WTC11 (cell line): ENCODE results near the gene MYH16. TPM values are rescaled to one million over a fixed set of nuclear protein-coding genes. Genes with fewer than 3 reads are reported as not detected.

Experiments
- ATAC-seq: fragments of 200-7000 bp; cut with Tn5 transposase; 2 replicates; pipeline ENCODE4 v1.10.0; 2021; ENCODE audit warnings: mild to moderate bottlenecking, moderate library complexity
- CTCF ChIA-PET: fragments of 300-600 bp; sonication (Branson Sonifier 250); formaldehyde crosslinking; loops from one replicate; lab custom pipeline; 2021; ENCODE audit warnings: antibody characterized with exemption; lab: Charles Lee
- POLR2A ChIA-PET: fragments of 350-600 bp; sonication (Branson Sonifier 250); formaldehyde crosslinking; loops from one replicate; lab custom pipeline; 2021; ENCODE audit warnings: antibody characterized with exemption; lab: Charles Lee
- DNase-seq: peaks from one replicate; pipeline ENCODE4 v3.0.0; 2021; ENCODE audit warnings: low spot score
- H3K27ac Mint-ChIP-seq: 2 replicates; pipeline ENCODE4 v1.8.0; 2021; ENCODE audit warnings: mixed read lengths
- H3K27me3 Mint-ChIP-seq: 2 replicates; pipeline ENCODE4 v1.8.0; 2021; ENCODE audit warnings: low read depth, mild to moderate bottlenecking, moderate library complexity, mixed read lengths
- H3K36me3 Mint-ChIP-seq: 2 replicates; pipeline ENCODE4 v1.8.0; 2021; ENCODE audit warnings: mixed read lengths
- H3K4me1 Mint-ChIP-seq: 2 replicates; pipeline ENCODE4 v1.8.0; 2022; ENCODE audit warnings: mixed read lengths
- H3K4me3 Mint-ChIP-seq: 2 replicates; pipeline ENCODE4 v1.8.0; 2021; ENCODE audit warnings: mild to moderate bottlenecking, moderate library complexity, mixed read lengths
- H3K9me3 Mint-ChIP-seq: 2 replicates; pipeline ENCODE4 v1.8.0; 2021; ENCODE audit warnings: mixed read lengths
- CBFB ChIP-seq: sonication (generic); formaldehyde crosslinking; IDR thresholded peaks from 2 replicates; pipeline ENCODE4 v1.8.1; 2022; ENCODE audit warnings: mild to moderate bottlenecking, low read depth, missing genetic modification reagents
- CREB1 ChIP-seq: sonication (generic); formaldehyde crosslinking; IDR thresholded peaks from 2 replicates; pipeline ENCODE4 v1.8.0; 2023; ENCODE audit warnings: mild to moderate bottlenecking, missing genetic modification reagents
- EMX1 ChIP-seq: fragments of 250-450 bp; sonication (Bioruptor Pico); IDR thresholded peaks from 2 replicates; pipeline ENCODE4 v1.8.0; 2021; ENCODE audit warnings: mild to moderate bottlenecking
- FOXK1 ChIP-seq: sonication (generic); formaldehyde crosslinking; IDR thresholded peaks from 2 replicates; pipeline ENCODE4 v1.8.0; 2022; ENCODE audit warnings: mild to moderate bottlenecking, moderate library complexity, missing genetic modification reagents
- KAT7 ChIP-seq: sonication (generic); formaldehyde crosslinking; IDR thresholded peaks from 2 replicates; pipeline ENCODE4 v1.8.1; 2023; ENCODE audit warnings: missing genetic modification reagents, mild to moderate bottlenecking, borderline replicate concordance
- MYBL2 ChIP-seq: sonication (generic); formaldehyde crosslinking; IDR thresholded peaks from 2 replicates; pipeline ENCODE4 v1.8.1; 2023; ENCODE audit warnings: mild to moderate bottlenecking, moderate library complexity, missing genetic modification reagents
- NFE2L1 ChIP-seq: sonication (generic); formaldehyde crosslinking; IDR thresholded peaks from 2 replicates; pipeline ENCODE4 v1.8.1; 2023; ENCODE audit warnings: missing genetic modification reagents
- OVOL2 ChIP-seq: fragments of 250-450 bp; sonication (Bioruptor Pico); IDR thresholded peaks from 2 replicates; pipeline ENCODE4 v1.9.0; 2021; ENCODE audit warnings: mild to moderate bottlenecking, borderline replicate concordance
- RELA ChIP-seq: sonication (generic); formaldehyde crosslinking; IDR thresholded peaks from 2 replicates; pipeline ENCODE4 v1.8.1; 2022; ENCODE audit warnings: missing genetic modification reagents, mild to moderate bottlenecking, borderline replicate concordance
- SMAD4 ChIP-seq: sonication (generic); formaldehyde crosslinking; IDR thresholded peaks from 2 replicates; pipeline ENCODE4 v1.8.0; 2022; ENCODE audit warnings: mild to moderate bottlenecking, missing genetic modification reagents
- SP1 ChIP-seq: sonication (generic); formaldehyde crosslinking; conservative IDR thresholded peaks from 2 replicates; pipeline ENCODE4 v1.8.1; 2022; ENCODE audit warnings: missing genetic modification reagents
- ZNF138 ChIP-seq: sonication (generic); formaldehyde crosslinking; conservative IDR thresholded peaks from 2 replicates; pipeline ENCODE4 v1.8.1; 2022; ENCODE audit warnings: mild to moderate bottlenecking, moderate library complexity, missing genetic modification reagents
- ZNF219 ChIP-seq: sonication (generic); formaldehyde crosslinking; IDR thresholded peaks from 2 replicates; pipeline ENCODE4 v1.8.0; 2023; ENCODE audit warnings: missing genetic modification reagents, mild to moderate bottlenecking, borderline replicate concordance
- ZNF416 ChIP-seq: fragments of 250-450 bp; sonication (Bioruptor Pico); IDR thresholded peaks from 2 replicates; pipeline ENCODE4 v1.9.0; 2021; ENCODE audit warnings: mild to moderate bottlenecking, inconsistent platforms
- total RNA-seq: library from RNA; stranded (reverse); gene quantifications from 3 replicates; pipeline ENCODE4 v1.2.3, GENCODE V29; 2021
- TF ChIP-seq, protein P1 (sequence below): sonication (generic); formaldehyde crosslinking; IDR thresholded peaks from 2 replicates; pipeline ENCODE4 v1.8.1; 2023; ENCODE audit warnings: mild to moderate bottlenecking, missing genetic modification reagents
- TF ChIP-seq, protein P2 (sequence below): fragments of 200-600 bp; IDR thresholded peaks from 2 replicates; pipeline ENCODE4 v1.8.0; 2022; ENCODE audit warnings: antibody characterized with exemption
- TF ChIP-seq, protein P3 (sequence below): sonication (generic); formaldehyde crosslinking; IDR thresholded peaks from 2 replicates; pipeline ENCODE4 v1.8.0; 2022; ENCODE audit warnings: mild to moderate bottlenecking, missing genetic modification reagents
- TF ChIP-seq, protein P4 (sequence below): sonication (generic); formaldehyde crosslinking; IDR thresholded peaks from 2 replicates; pipeline ENCODE4 v1.8.0; 2023; ENCODE audit warnings: missing genetic modification reagents
- TF ChIP-seq, protein P5 (sequence below): sonication (generic); formaldehyde crosslinking; IDR thresholded peaks from 2 replicates; pipeline ENCODE4 v1.8.1; 2023; ENCODE audit warnings: mild to moderate bottlenecking, missing genetic modification reagents, moderate library complexity
- TF ChIP-seq, protein P6 (sequence below): sonication (generic); formaldehyde crosslinking; conservative IDR thresholded peaks from 2 replicates; pipeline ENCODE4 v1.8.1; 2022; ENCODE audit warnings: mild to moderate bottlenecking, missing genetic modification reagents
- TF ChIP-seq, protein P7 (sequence below): sonication (generic); formaldehyde crosslinking; IDR thresholded peaks from 2 replicates; pipeline ENCODE4 v1.8.0; 2022; ENCODE audit warnings: missing genetic modification reagents
- TF ChIP-seq, protein P8 (sequence below): sonication (generic); formaldehyde crosslinking; IDR thresholded peaks from 2 replicates; pipeline ENCODE4 v1.8.1; 2022; ENCODE audit warnings: low read depth, mild to moderate bottlenecking, moderate library complexity, missing genetic modification reagents, borderline replicate concordance

The MYH16 gene
- total RNA-seq, 1 experiment from 2014 or later = not detected

DNA sequence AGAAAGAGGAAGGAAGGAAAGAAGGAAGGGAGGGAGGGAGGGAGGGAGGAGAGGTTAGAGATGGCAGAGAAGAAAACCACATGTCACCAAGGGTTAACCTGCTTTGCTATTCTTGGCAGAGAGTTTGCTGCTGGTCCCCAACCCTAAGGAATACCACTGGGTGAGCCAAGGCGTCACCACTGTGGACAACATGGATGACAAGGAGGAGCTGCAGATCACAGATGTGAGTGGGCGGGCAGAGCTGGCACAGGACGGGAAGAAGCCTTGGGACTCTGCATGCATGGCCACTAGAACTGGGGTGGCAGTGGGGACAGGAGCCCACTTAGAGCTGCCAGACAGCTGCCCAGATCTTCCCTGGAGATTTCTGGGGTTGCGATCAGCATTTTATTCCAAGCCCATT, 17.2 kb upstream of the MYH16 start:
- TF ChIP-seq SMAD4 (no peak), ZNF138 (CRISPR knock-in tag) (no peak), SP1 (CRISPR knock-in tag) (no peak), EMX1 (CRISPR knock-in tag) (no peak), CREB1 (CRISPR knock-in tag) (no peak)
- TF ChIP-seq, protein P1, sequence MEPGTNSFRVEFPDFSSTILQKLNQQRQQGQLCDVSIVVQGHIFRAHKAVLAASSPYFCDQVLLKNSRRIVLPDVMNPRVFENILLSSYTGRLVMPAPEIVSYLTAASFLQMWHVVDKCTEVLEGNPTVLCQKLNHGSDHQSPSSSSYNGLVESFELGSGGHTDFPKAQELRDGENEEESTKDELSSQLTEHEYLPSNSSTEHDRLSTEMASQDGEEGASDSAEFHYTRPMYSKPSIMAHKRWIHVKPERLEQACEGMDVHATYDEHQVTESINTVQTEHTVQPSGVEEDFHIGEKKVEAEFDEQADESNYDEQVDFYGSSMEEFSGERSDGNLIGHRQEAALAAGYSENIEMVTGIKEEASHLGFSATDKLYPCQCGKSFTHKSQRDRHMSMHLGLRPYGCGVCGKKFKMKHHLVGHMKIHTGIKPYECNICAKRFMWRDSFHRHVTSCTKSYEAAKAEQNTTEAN = no peak
- TF ChIP-seq, protein P2, sequence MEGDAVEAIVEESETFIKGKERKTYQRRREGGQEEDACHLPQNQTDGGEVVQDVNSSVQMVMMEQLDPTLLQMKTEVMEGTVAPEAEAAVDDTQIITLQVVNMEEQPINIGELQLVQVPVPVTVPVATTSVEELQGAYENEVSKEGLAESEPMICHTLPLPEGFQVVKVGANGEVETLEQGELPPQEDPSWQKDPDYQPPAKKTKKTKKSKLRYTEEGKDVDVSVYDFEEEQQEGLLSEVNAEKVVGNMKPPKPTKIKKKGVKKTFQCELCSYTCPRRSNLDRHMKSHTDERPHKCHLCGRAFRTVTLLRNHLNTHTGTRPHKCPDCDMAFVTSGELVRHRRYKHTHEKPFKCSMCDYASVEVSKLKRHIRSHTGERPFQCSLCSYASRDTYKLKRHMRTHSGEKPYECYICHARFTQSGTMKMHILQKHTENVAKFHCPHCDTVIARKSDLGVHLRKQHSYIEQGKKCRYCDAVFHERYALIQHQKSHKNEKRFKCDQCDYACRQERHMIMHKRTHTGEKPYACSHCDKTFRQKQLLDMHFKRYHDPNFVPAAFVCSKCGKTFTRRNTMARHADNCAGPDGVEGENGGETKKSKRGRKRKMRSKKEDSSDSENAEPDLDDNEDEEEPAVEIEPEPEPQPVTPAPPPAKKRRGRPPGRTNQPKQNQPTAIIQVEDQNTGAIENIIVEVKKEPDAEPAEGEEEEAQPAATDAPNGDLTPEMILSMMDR = no peak
- TF ChIP-seq, protein P3, sequence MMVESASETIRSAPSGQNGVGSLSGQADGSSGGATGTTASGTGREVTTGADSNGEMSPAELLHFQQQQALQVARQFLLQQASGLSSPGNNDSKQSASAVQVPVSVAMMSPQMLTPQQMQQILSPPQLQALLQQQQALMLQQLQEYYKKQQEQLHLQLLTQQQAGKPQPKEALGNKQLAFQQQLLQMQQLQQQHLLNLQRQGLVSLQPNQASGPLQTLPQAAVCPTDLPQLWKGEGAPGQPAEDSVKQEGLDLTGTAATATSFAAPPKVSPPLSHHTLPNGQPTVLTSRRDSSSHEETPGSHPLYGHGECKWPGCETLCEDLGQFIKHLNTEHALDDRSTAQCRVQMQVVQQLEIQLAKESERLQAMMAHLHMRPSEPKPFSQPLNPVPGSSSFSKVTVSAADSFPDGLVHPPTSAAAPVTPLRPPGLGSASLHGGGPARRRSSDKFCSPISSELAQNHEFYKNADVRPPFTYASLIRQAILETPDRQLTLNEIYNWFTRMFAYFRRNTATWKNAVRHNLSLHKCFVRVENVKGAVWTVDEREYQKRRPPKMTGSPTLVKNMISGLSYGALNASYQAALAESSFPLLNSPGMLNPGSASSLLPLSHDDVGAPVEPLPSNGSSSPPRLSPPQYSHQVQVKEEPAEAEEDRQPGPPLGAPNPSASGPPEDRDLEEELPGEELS (CRISPR knock-in tag) = no peak
- TF ChIP-seq, protein P4, sequence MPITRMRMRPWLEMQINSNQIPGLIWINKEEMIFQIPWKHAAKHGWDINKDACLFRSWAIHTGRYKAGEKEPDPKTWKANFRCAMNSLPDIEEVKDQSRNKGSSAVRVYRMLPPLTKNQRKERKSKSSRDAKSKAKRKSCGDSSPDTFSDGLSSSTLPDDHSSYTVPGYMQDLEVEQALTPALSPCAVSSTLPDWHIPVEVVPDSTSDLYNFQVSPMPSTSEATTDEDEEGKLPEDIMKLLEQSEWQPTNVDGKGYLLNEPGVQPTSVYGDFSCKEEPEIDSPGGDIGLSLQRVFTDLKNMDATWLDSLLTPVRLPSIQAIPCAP (CRISPR knock-in tag) = no peak
- ATAC-seq (no peak), DNase-seq (no peak)
- Mint-ChIP-seq H3K4me3 (no peak overlapping the region), H3K36me3 (no peaks in the 10 kb centered on the region), H3K9me3 (no peaks in the 10 kb centered on the region), H3K27ac (no peak overlapping the region), H3K4me1 (peaks cover 10% of the 10 kb centered on the region), H3K27me3 (no peaks in the 10 kb centered on the region; the same call in 1 of the 2 replicates)
- ChIA-PET POLR2A (interaction anchor here (0.6 kb wide), 1 partner anchor 25 kb away, joined by 4 read pairs; no protein-coding TSS in a partner anchor), CTCF (no interaction called here)

DNA sequence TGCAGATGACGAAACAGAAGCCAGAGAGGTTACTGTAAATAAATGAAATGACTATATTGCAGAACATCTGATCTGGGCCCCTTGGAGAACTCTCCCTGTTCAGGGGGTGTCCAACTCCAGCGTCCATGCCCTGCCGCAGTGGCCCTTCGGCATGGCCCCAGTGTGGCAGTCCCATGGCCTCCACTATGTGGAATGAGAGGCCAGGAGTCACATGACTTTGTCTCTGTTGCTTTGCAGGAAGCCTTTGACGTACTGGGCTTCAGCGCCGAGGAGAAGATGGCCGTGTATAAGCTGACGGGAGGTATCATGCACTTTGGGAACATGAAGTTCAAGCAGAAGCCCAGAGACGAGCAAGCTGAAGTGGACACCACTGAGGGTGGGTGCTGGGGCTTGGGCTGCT, 15.6 kb upstream of the MYH16 start:
- no peak overlapping the region for H3K27ac Mint-ChIP-seq
- ATAC-seq (no peak), DNase-seq (no peak)
- peaks cover 7% of the 10 kb centered on the region for H3K4me1 Mint-ChIP-seq
- ChIA-PET CTCF (no interaction called here), POLR2A (no interaction called here)
- no peaks in the 10 kb centered on the region for H3K9me3 Mint-ChIP-seq
- H3K36me3 Mint-ChIP-seq = no peaks in the 10 kb centered on the region
- no peaks in the 10 kb centered on the region; the same call in 1 of the 2 replicates for H3K27me3 Mint-ChIP-seq
- H3K4me3 Mint-ChIP-seq = no peak overlapping the region
- TF ChIP-seq, protein P5, sequence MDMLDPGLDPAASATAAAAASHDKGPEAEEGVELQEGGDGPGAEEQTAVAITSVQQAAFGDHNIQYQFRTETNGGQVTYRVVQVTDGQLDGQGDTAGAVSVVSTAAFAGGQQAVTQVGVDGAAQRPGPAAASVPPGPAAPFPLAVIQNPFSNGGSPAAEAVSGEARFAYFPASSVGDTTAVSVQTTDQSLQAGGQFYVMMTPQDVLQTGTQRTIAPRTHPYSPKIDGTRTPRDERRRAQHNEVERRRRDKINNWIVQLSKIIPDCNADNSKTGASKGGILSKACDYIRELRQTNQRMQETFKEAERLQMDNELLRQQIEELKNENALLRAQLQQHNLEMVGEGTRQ (CRISPR knock-in tag) = no peak
- TF ChIP-seq MYBL2 (CRISPR knock-in tag) (no peak), RELA (CRISPR knock-in tag) (no peak), FOXK1 (CRISPR knock-in tag) (no peak), ZNF416 (CRISPR knock-in tag) (no peak), ZNF219 (CRISPR knock-in tag) (no peak), NFE2L1 (no peak), SP1 (CRISPR knock-in tag) (no peak), OVOL2 (CRISPR knock-in tag) (no peak), KAT7 (CRISPR knock-in tag) (no peak), CBFB (no peak)
- TF ChIP-seq, protein P6, sequence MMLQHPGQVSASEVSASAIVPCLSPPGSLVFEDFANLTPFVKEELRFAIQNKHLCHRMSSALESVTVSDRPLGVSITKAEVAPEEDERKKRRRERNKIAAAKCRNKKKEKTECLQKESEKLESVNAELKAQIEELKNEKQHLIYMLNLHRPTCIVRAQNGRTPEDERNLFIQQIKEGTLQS (CRISPR knock-in tag) = no peak
- TF ChIP-seq, protein P1 = no peak
- TF ChIP-seq, protein P7, sequence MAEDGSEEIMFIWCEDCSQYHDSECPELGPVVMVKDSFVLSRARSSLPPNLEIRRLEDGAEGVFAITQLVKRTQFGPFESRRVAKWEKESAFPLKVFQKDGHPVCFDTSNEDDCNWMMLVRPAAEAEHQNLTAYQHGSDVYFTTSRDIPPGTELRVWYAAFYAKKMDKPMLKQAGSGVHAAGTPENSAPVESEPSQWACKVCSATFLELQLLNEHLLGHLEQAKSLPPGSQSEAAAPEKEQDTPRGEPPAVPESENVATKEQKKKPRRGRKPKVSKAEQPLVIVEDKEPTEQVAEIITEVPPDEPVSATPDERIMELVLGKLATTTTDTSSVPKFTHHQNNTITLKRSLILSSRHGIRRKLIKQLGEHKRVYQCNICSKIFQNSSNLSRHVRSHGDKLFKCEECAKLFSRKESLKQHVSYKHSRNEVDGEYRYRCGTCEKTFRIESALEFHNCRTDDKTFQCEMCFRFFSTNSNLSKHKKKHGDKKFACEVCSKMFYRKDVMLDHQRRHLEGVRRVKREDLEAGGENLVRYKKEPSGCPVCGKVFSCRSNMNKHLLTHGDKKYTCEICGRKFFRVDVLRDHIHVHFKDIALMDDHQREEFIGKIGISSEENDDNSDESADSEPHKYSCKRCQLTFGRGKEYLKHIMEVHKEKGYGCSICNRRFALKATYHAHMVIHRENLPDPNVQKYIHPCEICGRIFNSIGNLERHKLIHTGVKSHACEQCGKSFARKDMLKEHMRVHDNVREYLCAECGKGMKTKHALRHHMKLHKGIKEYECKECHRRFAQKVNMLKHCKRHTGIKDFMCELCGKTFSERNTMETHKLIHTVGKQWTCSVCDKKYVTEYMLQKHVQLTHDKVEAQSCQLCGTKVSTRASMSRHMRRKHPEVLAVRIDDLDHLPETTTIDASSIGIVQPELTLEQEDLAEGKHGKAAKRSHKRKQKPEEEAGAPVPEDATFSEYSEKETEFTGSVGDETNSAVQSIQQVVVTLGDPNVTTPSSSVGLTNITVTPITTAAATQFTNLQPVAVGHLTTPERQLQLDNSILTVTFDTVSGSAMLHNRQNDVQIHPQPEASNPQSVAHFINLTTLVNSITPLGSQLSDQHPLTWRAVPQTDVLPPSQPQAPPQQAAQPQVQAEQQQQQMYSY (CRISPR knock-in tag) = no peak
- TF ChIP-seq, protein P8, sequence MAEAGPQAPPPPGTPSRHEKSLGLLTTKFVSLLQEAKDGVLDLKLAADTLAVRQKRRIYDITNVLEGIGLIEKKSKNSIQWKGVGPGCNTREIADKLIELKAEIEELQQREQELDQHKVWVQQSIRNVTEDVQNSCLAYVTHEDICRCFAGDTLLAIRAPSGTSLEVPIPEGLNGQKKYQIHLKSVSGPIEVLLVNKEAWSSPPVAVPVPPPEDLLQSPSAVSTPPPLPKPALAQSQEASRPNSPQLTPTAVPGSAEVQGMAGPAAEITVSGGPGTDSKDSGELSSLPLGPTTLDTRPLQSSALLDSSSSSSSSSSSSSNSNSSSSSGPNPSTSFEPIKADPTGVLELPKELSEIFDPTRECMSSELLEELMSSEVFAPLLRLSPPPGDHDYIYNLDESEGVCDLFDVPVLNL (CRISPR knock-in tag) = no peak
